Measurements from ENCODE around the gene SH3RF3. TPM values are rescaled to one million over a fixed set of nuclear protein-coding genes. Genes with fewer than 3 reads are reported as not detected.

The SH3RF3 gene
- total RNA-seq, 1 experiment from 2014 or later: 1.0 TPM

DNA sequence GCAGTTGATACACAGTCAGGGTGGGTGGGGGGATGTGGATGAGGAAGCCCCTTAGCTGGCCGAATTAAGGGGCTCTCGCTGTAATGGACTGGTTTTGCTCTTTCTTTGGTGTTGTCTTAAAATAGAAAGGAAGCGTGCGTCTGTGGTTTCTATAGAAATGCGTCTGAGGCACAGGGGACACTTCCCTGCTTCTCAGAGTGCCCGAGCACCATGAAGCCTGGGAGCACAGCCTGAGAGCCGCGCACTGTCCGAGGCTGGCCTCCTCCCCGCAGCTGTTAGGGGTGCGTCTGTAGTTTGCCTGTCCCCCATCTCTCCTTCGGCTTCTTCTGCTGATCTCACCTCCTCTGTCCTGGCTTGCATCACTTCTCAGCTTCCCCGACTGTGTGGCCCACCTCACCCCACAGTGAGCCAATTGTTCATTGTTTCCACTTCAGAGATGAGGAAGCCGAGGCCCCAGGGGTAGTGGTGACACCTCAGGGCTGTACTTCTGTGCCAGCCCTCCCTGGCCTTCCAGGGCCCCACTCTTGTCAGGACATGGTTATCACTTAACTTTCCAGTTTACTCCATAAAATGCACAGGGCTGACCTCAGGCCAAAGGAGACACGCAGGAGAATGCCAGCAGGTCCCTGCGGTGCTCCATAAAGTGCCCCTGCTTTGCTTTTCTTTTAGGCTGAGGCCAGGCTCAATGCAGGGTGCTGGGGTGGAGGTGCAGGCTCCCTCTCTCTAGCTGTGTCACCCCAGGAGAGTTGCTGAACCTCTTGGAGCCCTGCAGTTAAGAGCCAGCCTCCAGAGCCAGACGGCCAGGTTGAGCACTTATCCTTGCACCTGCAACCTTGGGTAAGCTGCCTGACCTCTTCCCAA lies 274.2 kb downstream of the SH3RF3 start (continued):
- TF ChIP-seq SOX15 (CRISPR knock-in tag; IDR thresholded peaks at IDR 0.05): no peak
- TF ChIP-seq, protein P1, sequence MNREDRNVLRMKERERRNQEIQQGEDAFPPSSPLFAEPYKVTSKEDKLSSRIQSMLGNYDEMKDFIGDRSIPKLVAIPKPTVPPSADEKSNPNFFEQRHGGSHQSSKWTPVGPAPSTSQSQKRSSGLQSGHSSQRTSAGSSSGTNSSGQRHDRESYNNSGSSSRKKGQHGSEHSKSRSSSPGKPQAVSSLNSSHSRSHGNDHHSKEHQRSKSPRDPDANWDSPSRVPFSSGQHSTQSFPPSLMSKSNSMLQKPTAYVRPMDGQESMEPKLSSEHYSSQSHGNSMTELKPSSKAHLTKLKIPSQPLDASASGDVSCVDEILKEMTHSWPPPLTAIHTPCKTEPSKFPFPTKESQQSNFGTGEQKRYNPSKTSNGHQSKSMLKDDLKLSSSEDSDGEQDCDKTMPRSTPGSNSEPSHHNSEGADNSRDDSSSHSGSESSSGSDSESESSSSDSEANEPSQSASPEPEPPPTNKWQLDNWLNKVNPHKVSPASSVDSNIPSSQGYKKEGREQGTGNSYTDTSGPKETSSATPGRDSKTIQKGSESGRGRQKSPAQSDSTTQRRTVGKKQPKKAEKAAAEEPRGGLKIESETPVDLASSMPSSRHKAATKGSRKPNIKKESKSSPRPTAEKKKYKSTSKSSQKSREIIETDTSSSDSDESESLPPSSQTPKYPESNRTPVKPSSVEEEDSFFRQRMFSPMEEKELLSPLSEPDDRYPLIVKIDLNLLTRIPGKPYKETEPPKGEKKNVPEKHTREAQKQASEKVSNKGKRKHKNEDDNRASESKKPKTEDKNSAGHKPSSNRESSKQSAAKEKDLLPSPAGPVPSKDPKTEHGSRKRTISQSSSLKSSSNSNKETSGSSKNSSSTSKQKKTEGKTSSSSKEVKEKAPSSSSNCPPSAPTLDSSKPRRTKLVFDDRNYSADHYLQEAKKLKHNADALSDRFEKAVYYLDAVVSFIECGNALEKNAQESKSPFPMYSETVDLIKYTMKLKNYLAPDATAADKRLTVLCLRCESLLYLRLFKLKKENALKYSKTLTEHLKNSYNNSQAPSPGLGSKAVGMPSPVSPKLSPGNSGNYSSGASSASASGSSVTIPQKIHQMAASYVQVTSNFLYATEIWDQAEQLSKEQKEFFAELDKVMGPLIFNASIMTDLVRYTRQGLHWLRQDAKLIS (CRISPR knock-in tag; IDR thresholded peaks at IDR 0.05; ENCODE audit: borderline replicate concordance): no peak

DNA sequence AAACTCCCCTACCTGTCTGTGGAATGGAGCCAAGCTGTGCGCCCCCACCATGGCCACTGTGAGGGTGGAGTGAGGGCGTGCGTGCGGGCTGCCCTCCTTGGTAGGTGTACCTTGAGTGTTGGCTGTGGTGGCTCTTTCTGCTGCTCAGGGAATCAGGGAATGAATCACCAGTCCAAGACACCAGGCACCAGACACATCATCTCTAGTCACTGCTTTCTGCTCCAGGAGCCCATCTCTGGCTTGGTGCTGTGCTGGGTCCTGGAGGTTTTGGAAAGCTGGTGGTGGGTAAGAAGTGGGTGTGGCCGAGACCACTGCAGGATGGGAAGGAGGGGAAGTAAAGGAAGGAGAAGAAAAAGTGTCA lies 274.8 kb downstream of the SH3RF3 start:
- H3K4me3 Mint-ChIP-seq: no peak overlapping the region
- ChIA-PET POLR2A (no interaction called here), CTCF (no interaction called here)
- TF ChIP-seq ETV6 (CRISPR knock-in tag; IDR thresholded peaks at IDR 0.05) (no peak), ATF6 (CRISPR knock-in tag; IDR thresholded peaks at IDR 0.05) (no peak), USF1 (CRISPR knock-in tag; IDR thresholded peaks at IDR 0.05) (no peak), TP53 (CRISPR knock-in tag; IDR thresholded peaks at IDR 0.05) (no peak)
- ATAC-seq (no peak), DNase-seq (ENCODE audit: low spot score) (no peak)
- H3K9me3 Mint-ChIP-seq: no peaks in the 10 kb centered on the region
- H3K4me1 Mint-ChIP-seq: peaks cover 3% of the 10 kb centered on the region; the same call in 1 of the 2 replicates
- no peaks in the 10 kb centered on the region for H3K27me3 Mint-ChIP-seq (ENCODE audit: low read depth)
- no peak overlapping the region for H3K27ac Mint-ChIP-seq
- no peaks in the 10 kb centered on the region for H3K36me3 Mint-ChIP-seq

DNA sequence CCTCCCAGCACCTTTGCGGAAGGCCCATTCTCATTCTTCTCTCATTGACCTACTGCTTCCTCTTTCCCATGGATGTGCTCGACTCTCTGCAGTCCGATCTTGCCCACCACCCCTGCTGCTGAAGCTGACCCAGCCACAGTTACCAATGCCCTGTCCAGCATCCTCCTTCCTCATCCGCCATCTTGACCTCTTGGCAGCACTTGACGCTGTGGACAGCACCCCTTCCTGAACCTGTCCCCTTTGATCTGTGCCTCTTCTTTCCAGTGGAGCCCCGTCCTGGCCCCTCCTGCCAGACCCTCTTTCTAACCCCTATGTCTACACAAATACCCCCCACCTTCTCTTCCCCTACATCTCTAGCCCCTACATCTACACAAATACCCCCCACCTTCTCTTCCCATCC lies 275.7 kb downstream of the SH3RF3 start:
- Mint-ChIP-seq H3K4me3 (no peak overlapping the region), H3K27me3 (ENCODE audit: low read depth) (no peaks in the 10 kb centered on the region), H3K27ac (no peak overlapping the region), H3K36me3 (no peaks in the 10 kb centered on the region), H3K9me3 (no peaks in the 10 kb centered on the region), H3K4me1 (peaks cover 11% of the 10 kb centered on the region)
- ATAC-seq (no peak), DNase-seq (ENCODE audit: low spot score) (no peak)
- ChIA-PET CTCF (interaction anchor here (1.2 kb wide), 1 partner anchor 105 kb away, joined by 3 read pairs; no protein-coding TSS in a partner anchor), POLR2A (no interaction called here)
- TF ChIP-seq, protein P2, sequence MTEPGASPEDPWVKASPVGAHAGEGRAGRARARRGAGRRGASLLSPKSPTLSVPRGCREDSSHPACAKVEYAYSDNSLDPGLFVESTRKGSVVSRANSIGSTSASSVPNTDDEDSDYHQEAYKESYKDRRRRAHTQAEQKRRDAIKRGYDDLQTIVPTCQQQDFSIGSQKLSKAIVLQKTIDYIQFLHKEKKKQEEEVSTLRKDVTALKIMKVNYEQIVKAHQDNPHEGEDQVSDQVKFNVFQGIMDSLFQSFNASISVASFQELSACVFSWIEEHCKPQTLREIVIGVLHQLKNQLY (CRISPR knock-in tag; IDR thresholded peaks at IDR 0.05): no peak
- no peak for TF ChIP-seq ATF3 (CRISPR knock-in tag; conservative IDR thresholded peaks at IDR 0.05)
- TF ChIP-seq NFYB (CRISPR knock-in tag; conservative IDR thresholded peaks at IDR 0.05; ENCODE audit: low read depth): no peak
- no peak for TF ChIP-seq TEAD4 (CRISPR knock-in tag; IDR thresholded peaks at IDR 0.05)
- no peak for TF ChIP-seq FOXK1 (CRISPR knock-in tag; IDR thresholded peaks at IDR 0.05)
- TF ChIP-seq ZNF219 (CRISPR knock-in tag; IDR thresholded peaks at IDR 0.05; ENCODE audit: borderline replicate concordance): no peak
- TF ChIP-seq CDX4 (CRISPR knock-in tag; IDR thresholded peaks at IDR 0.05; ENCODE audit: borderline replicate concordance): no peak
- no peak for TF ChIP-seq ZNF423 (CRISPR knock-in tag; IDR thresholded peaks at IDR 0.05)
- no peak for TF ChIP-seq CTCF (IDR thresholded peaks at IDR 0.05)
- no peak for TF ChIP-seq TCF7 (CRISPR knock-in tag; IDR thresholded peaks at IDR 0.05; ENCODE audit: low read depth)

Measured in WTC11 (cell line).